HG02763 (cell line): ENCODE measurements around the gene PERM1.

Source experiments
- ATAC-seq: cut with Tn5 transposase; IDR thresholded peaks from one replicate; pipeline ENCODE4 v1.9.1; 2021; ENCODE audit warnings: mild to moderate bottlenecking, moderate library complexity; ENCODE audit not compliant: unreplicated experiment

PERM1 gene

GRCh38 chr1:936348-937264, 45.3 kb downstream of the PERM1 start:
- no peak for ATAC-seq

GRCh38 chr1:935751-936231, 46.1 kb downstream of the PERM1 start:
- no peak for ATAC-seq

GRCh38 chr1:934991-935750, 46.7 kb downstream of the PERM1 start:
- no peak for ATAC-seq

- ATAC-seq: no peak
These were observed 48.3 kb downstream of the PERM1 start for GRCh38 chr1:933603-933940.

- ATAC-seq: no peak
These were observed 48.9 kb downstream of the PERM1 start for GRCh38 chr1:932776-933602.

GRCh38 chr1:932173-932510, 49.8 kb downstream of the PERM1 start:
- no peak for ATAC-seq

GRCh38 chr1:931380-932172, 50.3 kb downstream of the PERM1 start:
- no peak for ATAC-seq

- no peak for ATAC-seq
These were observed 51.2 kb downstream of the PERM1 start for GRCh38 chr1:930633-931138.

GRCh38 chr1:929712-930632, 51.9 kb downstream of the PERM1 start:
- ATAC-seq: no peak

GRCh38 chr1:928825-929661, 52.9 kb downstream of the PERM1 start:
- ATAC-seq: no peak

GRCh38 chr1:927748-928147, 54.1 kb downstream of the PERM1 start:
- ATAC-seq: no peak

GRCh38 chr1:927234-927633, 54.7 kb downstream of the PERM1 start:
- ATAC-seq: no peak

- ATAC-seq: no peak
These were observed 56.1 kb downstream of the PERM1 start for GRCh38 chr1:925561-926421.
